HG02884 (cell line): Measurements from ENCODE around the gene GXYLT2.
"Not testable (repeated sequence)": the region's sequence is repeated elsewhere in the genome, so short reads cannot be mapped to it uniquely, and the experiment has no call there.

ENCODE experiments used
- ATAC-seq: cut with Tn5 transposase; IDR thresholded peaks from one replicate; pipeline ENCODE4 v1.9.1; 2021; ENCODE audit warnings: mild to moderate bottlenecking, moderate library complexity; ENCODE audit not compliant: unreplicated experiment

Gene GXYLT2

GRCh38 chr3:72892081-72892775 is 4.4 kb downstream of the GXYLT2 start:
- no peak for ATAC-seq

- ATAC-seq = no peak
Observed at GRCh38 chr3:72892870-72893269, 5.0 kb downstream of the GXYLT2 start.

DNA sequence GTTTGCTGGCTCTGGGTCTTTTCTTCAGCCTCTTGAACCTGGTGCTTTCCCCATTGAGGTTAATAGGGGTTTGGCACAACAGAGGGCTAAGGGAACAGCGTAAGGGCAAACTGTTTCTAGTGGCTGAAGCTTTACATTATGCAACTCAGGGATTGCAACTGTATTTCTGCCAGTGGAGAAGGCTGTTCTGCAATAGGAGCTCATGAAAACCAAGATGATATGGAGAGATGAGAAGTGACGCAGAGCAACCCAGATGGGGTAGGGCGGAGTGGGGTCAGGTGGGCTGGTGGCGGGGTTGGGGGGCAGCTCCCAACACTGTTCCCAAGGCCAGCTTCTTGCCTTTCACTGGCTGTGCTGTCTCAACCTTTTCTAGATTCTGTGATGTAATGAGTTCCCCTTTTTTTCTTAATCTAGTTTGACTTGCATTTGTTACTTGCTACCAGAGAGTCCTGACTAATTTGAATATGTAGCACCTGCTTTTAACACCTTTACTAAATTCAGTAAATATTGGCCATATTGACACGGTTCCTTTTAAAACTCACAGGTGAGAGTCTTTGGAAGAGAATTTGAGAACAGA is 7.2 kb downstream of the GXYLT2 start:
- ATAC-seq = no peak

GRCh38 chr3:72896996-72897757 is 9.3 kb downstream of the GXYLT2 start:
- ATAC-seq = no peak

DNA sequence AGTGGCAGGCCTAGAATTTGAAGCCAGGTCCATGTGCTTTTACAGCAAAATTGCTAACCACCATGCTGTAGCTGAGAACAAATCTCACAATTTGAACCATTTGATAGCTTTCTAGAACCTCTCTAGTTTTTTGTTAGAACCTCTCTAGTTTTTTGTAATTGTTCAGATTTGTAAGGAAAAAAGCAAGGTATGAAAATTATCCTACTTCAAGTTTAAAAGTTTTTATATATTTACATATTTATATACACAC is 9.8 kb downstream of the GXYLT2 start:
- no peak for ATAC-seq

GRCh38 chr3:72899349-72899765 is 11.5 kb downstream of the GXYLT2 start:
- ATAC-seq = no peak

DNA sequence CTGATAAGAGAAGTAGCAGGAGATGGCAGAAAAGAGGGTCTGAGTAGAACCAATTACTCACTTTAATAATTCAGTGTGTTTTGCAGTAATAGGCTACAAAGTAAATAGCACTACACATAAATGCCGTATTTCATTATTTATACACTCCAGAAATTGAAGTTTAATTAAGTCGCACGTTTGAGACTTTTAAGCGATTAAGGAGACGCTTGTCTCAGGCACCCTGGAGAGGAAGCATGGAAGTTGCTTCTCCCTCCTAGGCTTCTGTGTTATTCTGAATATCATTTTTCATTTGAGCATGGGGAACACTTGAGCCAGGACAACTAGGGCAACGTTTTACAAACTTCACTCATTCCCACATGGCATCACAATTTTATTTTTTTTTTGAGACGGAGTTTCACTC is 12.2 kb downstream of the GXYLT2 start:
- ATAC-seq = no peak

GRCh38 chr3:72901840-72902239 is 14.0 kb downstream of the GXYLT2 start:
- ATAC-seq = no peak

GRCh38 chr3:72903004-72903403 is 15.2 kb downstream of the GXYLT2 start:
- no peak for ATAC-seq

DNA sequence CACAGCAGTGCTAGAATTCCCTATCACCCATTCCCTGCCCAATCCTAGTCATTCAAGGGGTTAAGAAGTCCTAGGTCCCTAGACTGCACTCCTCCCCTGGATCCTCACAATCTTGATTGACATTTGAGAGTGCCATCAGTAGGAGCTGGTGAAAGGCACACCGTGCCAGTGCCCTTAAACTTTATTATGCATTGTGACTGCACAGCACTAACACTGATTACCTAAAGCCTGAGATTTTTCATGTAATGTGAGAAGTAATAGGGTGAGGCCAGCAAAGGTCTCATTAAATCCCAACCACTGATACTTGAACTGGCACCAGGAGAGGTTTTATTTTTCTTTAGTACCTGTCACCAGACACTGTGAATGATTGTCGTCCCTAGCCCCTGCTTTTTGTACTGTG is 16.3 kb downstream of the GXYLT2 start:
- no peak for ATAC-seq

- ATAC-seq = no peak
Observed at GRCh38 chr3:72906154-72906553, 18.3 kb downstream of the GXYLT2 start.

- no peak for ATAC-seq
Observed at GRCh38 chr3:72907131-72907711, 19.4 kb downstream of the GXYLT2 start.

DNA sequence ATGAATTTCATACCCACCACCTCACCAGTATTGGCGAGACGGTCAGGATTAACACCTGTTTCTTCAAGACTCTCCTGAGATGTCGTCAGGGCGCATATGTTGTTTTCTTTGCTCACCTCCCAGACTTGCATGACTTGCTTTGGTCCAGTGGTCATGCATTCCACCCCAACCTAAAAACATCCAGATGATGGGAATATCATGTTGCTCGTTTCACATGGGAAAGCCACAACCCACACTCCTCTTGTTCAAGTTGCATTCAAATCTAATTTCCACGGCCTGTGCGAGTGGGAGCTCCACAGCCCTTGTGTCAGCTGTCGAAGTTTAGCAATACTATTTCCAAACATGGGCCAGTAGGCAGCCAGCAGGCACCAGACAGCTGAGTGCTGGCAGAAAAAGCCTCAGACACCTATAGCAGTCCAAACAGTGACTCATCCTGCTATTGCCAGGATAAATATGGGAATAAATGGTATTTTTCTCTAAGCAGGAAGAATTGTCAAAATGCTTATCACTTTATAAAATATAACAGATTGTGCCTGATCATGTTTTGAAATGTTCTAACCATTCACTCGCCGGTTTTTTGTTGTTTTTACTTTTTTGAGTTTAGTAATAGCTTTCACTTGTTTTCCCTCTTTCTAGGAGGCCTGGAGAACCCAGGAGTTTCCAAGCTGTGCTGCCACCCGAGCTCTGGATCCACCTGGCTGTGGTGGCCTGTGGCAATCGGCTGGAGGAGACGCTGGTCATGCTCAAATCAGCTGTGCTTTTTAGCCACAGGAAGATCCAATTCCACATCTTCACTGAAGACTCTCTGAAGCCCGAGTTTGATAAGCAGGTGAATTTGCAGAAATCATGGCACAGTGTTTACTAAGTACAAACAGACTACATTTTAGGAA is 20.1 kb downstream of the GXYLT2 start:
- ATAC-seq = no peak

DNA sequence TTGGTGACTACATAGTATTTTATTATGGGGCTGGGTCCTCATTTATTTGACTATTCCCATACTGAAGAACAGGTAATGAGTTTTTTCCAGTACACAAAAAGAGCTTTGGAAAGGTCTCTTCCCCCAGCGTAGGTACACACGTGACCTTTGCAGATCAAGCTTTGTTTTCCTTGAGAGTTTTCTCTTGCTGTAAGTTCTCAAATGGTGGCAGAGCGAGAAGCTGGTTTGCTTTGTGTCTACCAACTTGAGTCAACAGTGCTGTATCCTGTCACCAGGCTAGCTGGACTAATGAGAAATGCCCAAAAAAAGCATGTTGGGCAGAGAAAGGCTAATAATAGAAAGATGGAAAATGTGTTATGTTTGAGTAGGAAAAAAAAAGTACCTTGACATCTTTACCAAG is 21.7 kb downstream of the GXYLT2 start:
- ATAC-seq = no peak

- ATAC-seq = no peak
Observed at GRCh38 chr3:72912532-72912931, 24.7 kb downstream of the GXYLT2 start.

- ATAC-seq = no peak
Observed at GRCh38 chr3:72914383-72914782, 26.5 kb downstream of the GXYLT2 start.

GRCh38 chr3:72916250-72916649 is 28.4 kb downstream of the GXYLT2 start:
- no peak for ATAC-seq

- ATAC-seq = no peak
Observed at GRCh38 chr3:72919520-72919919, 31.7 kb downstream of the GXYLT2 start.

DNA sequence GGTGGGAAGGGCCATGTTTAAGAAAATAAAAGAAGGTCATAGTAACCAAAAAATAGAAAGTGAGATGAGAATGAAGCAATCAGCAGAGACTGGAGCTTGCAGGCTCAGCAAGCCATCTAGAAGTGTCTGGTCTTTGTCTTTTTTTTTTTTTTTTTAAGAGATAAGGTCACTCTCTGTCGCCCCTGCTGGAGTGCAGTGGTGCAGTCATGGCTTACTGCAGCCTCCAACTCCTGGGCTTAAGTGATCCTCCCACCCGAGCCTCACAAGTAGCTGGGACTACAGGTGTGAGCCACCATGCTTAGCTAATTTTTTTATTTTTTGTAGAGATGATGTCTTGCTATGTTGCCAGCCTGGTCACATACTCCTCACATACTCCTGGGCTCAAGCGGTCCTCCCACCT is 36.2 kb downstream of the GXYLT2 start:
- no peak for ATAC-seq

DNA sequence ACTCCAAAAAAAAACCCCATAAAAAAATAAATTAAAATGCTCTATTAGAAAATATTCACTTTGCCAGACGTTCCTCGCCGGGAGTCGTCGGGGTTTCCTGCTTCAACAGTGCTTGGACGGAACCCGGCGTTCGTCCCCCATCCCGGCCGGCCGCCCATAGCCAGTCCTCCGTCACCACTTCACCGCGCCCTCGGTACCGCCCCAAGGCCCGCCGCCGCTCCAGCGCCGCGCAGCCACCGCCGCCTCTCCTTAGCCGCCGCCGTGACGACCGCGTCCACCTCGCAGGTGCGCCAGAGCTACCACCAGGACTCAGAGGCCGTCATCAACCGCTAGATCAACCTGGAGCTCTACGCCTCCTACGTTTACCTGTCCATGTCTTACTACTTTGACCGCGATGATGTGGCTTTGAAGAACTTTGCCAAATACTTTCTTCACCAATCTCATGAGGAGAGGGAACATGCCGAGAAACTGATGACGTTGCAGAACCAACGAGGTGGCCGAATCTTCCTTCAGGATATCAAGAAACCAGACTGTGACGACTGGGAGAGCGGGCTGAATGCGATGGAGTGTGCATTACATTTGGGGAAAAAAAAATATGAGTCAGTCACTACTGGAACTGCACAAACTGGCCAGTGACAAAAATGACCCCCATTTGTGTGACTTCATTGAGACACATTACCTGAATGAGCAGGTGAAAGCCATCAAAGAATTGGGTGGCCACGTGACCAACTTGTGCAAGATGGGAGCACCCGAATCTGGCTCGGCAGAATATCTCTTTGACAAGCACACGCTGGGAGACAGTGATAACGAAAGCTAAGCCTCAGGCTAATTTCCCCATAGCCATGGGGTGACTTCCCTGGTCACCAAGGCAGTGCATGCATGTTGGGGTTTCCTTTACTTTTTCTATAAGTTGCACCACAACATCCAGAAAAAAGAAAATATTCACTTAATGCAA is 41.2 kb downstream of the GXYLT2 start:
- ATAC-seq = not testable (repeated sequence)
